ENCODE results near the gene PTGES2. TPM values are rescaled to one million over a fixed set of nuclear protein-coding genes. Genes with fewer than 3 reads are reported as not detected.

PTGES2 gene
- total RNA-seq, 2 donors from 2014 or later, result 73.5 to 84.5 TPM

- no peak for TF ChIP-seq CTCF (conservative IDR thresholded peaks at IDR 0.05)
- Histone ChIP-seq H3K4me1 (ENCODE audit: control insufficient read depth, insufficient read depth, low read length) (no peaks in the 10 kb centered on the region), H3K4me3 (ENCODE audit: low read length) (no peak within 1 kb of the TSS), H3K27me3 (ENCODE audit: control insufficient read depth, insufficient read depth, low read length, poor library complexity, severe bottlenecking) (no peaks in the 10 kb centered on the region), H3K9me3 (ENCODE audit: control insufficient read depth, low read length) (no peaks in the 10 kb centered on the region), H3K9ac (ENCODE audit: extremely low read depth, low read length, poor library complexity, severe bottlenecking) (no peak within 1 kb of the TSS), H3K27ac (ENCODE audit: low read depth, low read length) (no peak within 1 kb of the TSS), H3K36me3 (ENCODE audit: control insufficient read depth, insufficient read depth, low read length) (no peaks in the 10 kb centered on the region)
- Mint-ChIP-seq H3K4me1 (peaks cover 3% of the 10 kb centered on the region), H3K4me3 (no peak within 1 kb of the TSS), H3K9me3 (no peaks in the 10 kb centered on the region), H3K27me3 (ENCODE audit: insufficient read depth) (peaks cover 7% of the 10 kb centered on the region), H3K27ac (peak within 1 kb of the TSS; percentile 30), H3K36me3 (ENCODE audit: low read depth) (no peaks in the 10 kb centered on the region)
- peak; percentile 41 for DNase-seq
- WGBS, 2 experiments (ENCODE audit: insufficient coverage in 1 of 2, insufficient read length in 1 of 2), result 69 to 89% methylated on average over 5 to 9 of the region's 9 CpGs
Observed at GRCh38 chr9:128149001-128149701, 21.6 kb upstream of the PTGES2 start, which contains the start of gene LCN2. Gene LCN2, plus strand, starts transcription at chr9:128149453. Its CDS starts 73 bp downstream, at chr9:128149526.

GRCh38 chr9:128148509-128149000 is 21.0 kb upstream of the PTGES2 start:
- no peaks in the 10 kb centered on the region for H3K27me3 ChIP-seq (ENCODE audit: control insufficient read depth, insufficient read depth, low read length, poor library complexity, severe bottlenecking)
- Mint-ChIP-seq H3K36me3 (ENCODE audit: low read depth) (no peaks in the 10 kb centered on the region), H3K27me3 (ENCODE audit: insufficient read depth) (peaks cover 7% of the 10 kb centered on the region), H3K9me3 (no peaks in the 10 kb centered on the region), H3K27ac (no peak overlapping the region), H3K4me1 (peaks cover 3% of the 10 kb centered on the region), H3K4me3 (no peak overlapping the region)
- DNase-seq, result no peak
- H3K9me3 ChIP-seq (ENCODE audit: control insufficient read depth, low read length), result no peaks in the 10 kb centered on the region
- H3K27ac ChIP-seq (ENCODE audit: low read depth, low read length), result no peak overlapping the region
- TF ChIP-seq CTCF (conservative IDR thresholded peaks at IDR 0.05), result no peak
- H3K4me3 ChIP-seq (ENCODE audit: low read length), result no peak overlapping the region
- no peak overlapping the region for H3K9ac ChIP-seq (ENCODE audit: extremely low read depth, low read length, poor library complexity, severe bottlenecking)
- 93 to 100% methylated on average over 1 to 5 of the region's 5 CpGs for WGBS, 2 experiments (ENCODE audit: insufficient coverage in 1 of 2, insufficient read length in 1 of 2)
- H3K36me3 ChIP-seq (ENCODE audit: control insufficient read depth, insufficient read depth, low read length), result no peaks in the 10 kb centered on the region
- H3K4me1 ChIP-seq (ENCODE audit: control insufficient read depth, insufficient read depth, low read length), result no peaks in the 10 kb centered on the region

GRCh38 chr9:128146591-128147120 is 19.1 kb upstream of the PTGES2 start:
- no peaks in the 10 kb centered on the region for H3K9me3 Mint-ChIP-seq
- Histone ChIP-seq H3K9ac (ENCODE audit: extremely low read depth, low read length, poor library complexity, severe bottlenecking) (no peak overlapping the region), H3K4me1 (ENCODE audit: control insufficient read depth, insufficient read depth, low read length) (no peaks in the 10 kb centered on the region), H3K4me3 (ENCODE audit: low read length) (no peak overlapping the region), H3K9me3 (ENCODE audit: control insufficient read depth, low read length) (no peaks in the 10 kb centered on the region), H3K27ac (ENCODE audit: low read depth, low read length) (no peak overlapping the region), H3K27me3 (ENCODE audit: control insufficient read depth, insufficient read depth, low read length, poor library complexity, severe bottlenecking) (no peaks in the 10 kb centered on the region), H3K36me3 (ENCODE audit: control insufficient read depth, insufficient read depth, low read length) (no peaks in the 10 kb centered on the region)
- no peak overlapping the region for H3K4me3 Mint-ChIP-seq
- H3K4me1 Mint-ChIP-seq, result peaks cover 3% of the 10 kb centered on the region
- no peak for DNase-seq
- H3K36me3 Mint-ChIP-seq (ENCODE audit: low read depth), result no peaks in the 10 kb centered on the region
- TF ChIP-seq CTCF (conservative IDR thresholded peaks at IDR 0.05), result no peak
- 92% methylated on average over 5 to 8 of the region's 8 CpGs for WGBS, 2 experiments (ENCODE audit: insufficient coverage in 1 of 2, insufficient read length in 1 of 2)
- peaks cover 7% of the 10 kb centered on the region for H3K27me3 Mint-ChIP-seq (ENCODE audit: insufficient read depth)
- no peak overlapping the region for H3K27ac Mint-ChIP-seq

Data from endodermal cell (in vitro differentiated cells).